ENCODE data around the gene SGPP2. TPM values are rescaled to one million over a fixed set of nuclear protein-coding genes. Genes with fewer than 3 reads are reported as not detected.

The SGPP2 gene
- total RNA-seq, 1 experiment from 2014 or later: not detected

GRCh38 chr2:222538535-222538934, 114.2 kb downstream of the SGPP2 start:
- Histone ChIP-seq H3K4me2 (ENCODE audit: insufficient read depth, insufficient read length, low read length) (no peak overlapping the region), H4K91ac (ENCODE audit: insufficient read length, low read depth, low read length) (no peak overlapping the region), H3K4me1 (ENCODE audit: insufficient read depth, low read length) (no peaks in the 10 kb centered on the region), H3K18ac (ENCODE audit: insufficient read length, low read depth, low read length) (no peak overlapping the region), H4K20me1 (ENCODE audit: control insufficient read depth, insufficient read depth, insufficient read length) (no peaks in the 10 kb centered on the region), H2BK15ac (ENCODE audit: low read depth, low read length) (no peak overlapping the region), H2AK5ac (ENCODE audit: insufficient read length, low read length) (no peak overlapping the region), H3K27ac (ENCODE audit: insufficient read length, low read depth, low read length) (no peak overlapping the region), H3K23ac (ENCODE audit: insufficient read length, low read depth, low read length) (no peak overlapping the region), H2BK120ac (ENCODE audit: low read depth, low read length, poor library complexity, severe bottlenecking) (no peak overlapping the region), H3K9me3 (ENCODE audit: control insufficient read depth, low read depth, low read length) (no peaks in the 10 kb centered on the region), H2AFZ (ENCODE audit: low read length) (no peak overlapping the region), H3K4ac (ENCODE audit: low read depth, low read length) (no peak overlapping the region), H3K27me3 (ENCODE audit: insufficient read depth, low read length) (no peaks in the 10 kb centered on the region), H3K79me2 (ENCODE audit: insufficient read depth, low read length) (no peaks in the 10 kb centered on the region), H4K5ac (ENCODE audit: insufficient read length, low read depth, low read length) (no peak overlapping the region), H3T11ph (ENCODE audit: low read length) (no peak overlapping the region), H3K9ac (ENCODE audit: extremely low read depth, insufficient read length, low read length) (no peak overlapping the region), H2BK12ac (ENCODE audit: insufficient read length, low read depth, low read length) (no peak overlapping the region), H3K79me1 (ENCODE audit: insufficient read depth, low read depth, low read length, poor library complexity, severe bottlenecking) (no peaks in the 10 kb centered on the region), H3K23me2 (ENCODE audit: insufficient read length, low read depth, low read length, poor library complexity, severe bottlenecking) (no peaks in the 10 kb centered on the region), H2BK20ac (ENCODE audit: low read depth, low read length, poor library complexity, severe bottlenecking) (no peak overlapping the region), H2BK5ac (ENCODE audit: insufficient read length, low read length) (no peak overlapping the region), H3K14ac (ENCODE audit: insufficient read depth, low read length) (no peak overlapping the region), H4K8ac (replicated peaks; ENCODE audit: insufficient read length, low read depth, low read length) (no peak overlapping the region), H3K56ac (ENCODE audit: insufficient read length, low read depth, low read length) (no peak overlapping the region)
- no peak overlapping the region for H3K4me3 Mint-ChIP-seq
- no peak for TF ChIP-seq CTCF (conservative IDR thresholded peaks at IDR 0.05)
- no peak for DNase-seq
- H3K27me3 Mint-ChIP-seq (ENCODE audit: low read depth): peaks cover 4% of the 10 kb centered on the region
- H3K4me1 Mint-ChIP-seq: peaks cover 0 to 6% of the 10 kb centered on the region in 2 experiments; a peak in 1 of 4 replicates
- no peak overlapping the region for H3K27ac Mint-ChIP-seq
- peaks cover 0 to 7% (median 5%) of the 10 kb centered on the region in 3 experiments; a peak in 4 of 7 replicates for H3K36me3 Mint-ChIP-seq (ENCODE audit: insufficient read depth in 1 of 3, low read depth in 3 of 3)
- H3K9me3 Mint-ChIP-seq: peaks cover 9 to 11% of the 10 kb centered on the region in 2 experiments; a peak in 4 of 5 replicates
- WGBS (ENCODE audit: extremely low coverage, insufficient read length, low lambda C conversion rate): no CpG with 5 or more reads among the region's 3 CpGs

All from H9 (cell line).